Measurements from ENCODE around the gene LRRC46.

DNA sequence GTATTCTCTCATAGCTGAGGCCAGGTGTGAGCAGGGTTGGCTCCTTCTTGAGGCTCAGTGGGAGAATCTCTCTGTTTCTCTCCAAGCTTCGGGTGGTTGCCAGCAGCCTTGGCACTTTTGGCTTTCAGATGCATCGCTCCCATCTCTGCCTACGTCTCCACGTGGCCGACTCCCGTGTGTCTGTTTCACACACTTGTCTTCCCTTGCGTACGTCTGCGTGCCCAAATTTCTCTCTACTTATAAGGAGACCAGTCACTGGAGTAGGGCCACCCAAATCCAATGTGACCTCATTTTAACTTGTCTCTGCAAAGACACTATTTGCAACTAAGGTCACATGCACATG is 24.6 kb upstream of the LRRC46 start:
- TF ChIP-seq, protein P1, sequence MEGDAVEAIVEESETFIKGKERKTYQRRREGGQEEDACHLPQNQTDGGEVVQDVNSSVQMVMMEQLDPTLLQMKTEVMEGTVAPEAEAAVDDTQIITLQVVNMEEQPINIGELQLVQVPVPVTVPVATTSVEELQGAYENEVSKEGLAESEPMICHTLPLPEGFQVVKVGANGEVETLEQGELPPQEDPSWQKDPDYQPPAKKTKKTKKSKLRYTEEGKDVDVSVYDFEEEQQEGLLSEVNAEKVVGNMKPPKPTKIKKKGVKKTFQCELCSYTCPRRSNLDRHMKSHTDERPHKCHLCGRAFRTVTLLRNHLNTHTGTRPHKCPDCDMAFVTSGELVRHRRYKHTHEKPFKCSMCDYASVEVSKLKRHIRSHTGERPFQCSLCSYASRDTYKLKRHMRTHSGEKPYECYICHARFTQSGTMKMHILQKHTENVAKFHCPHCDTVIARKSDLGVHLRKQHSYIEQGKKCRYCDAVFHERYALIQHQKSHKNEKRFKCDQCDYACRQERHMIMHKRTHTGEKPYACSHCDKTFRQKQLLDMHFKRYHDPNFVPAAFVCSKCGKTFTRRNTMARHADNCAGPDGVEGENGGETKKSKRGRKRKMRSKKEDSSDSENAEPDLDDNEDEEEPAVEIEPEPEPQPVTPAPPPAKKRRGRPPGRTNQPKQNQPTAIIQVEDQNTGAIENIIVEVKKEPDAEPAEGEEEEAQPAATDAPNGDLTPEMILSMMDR (conservative IDR thresholded peaks at IDR 0.05 in 1 of 2, IDR thresholded peaks at IDR 0.05 in 1 of 2; ENCODE audit: extremely low read depth in 1 of 2, insufficient read depth in 1 of 2, low read depth in 1 of 2, low read length in 2 of 2) = no peak
- TF ChIP-seq EZH2 (IDR thresholded peaks at IDR 0.05; ENCODE audit: borderline replicate concordance, low read length) = no peak

Measured in mammary epithelial cell (primary cell).